IMR-90 (cell line): Measurements from ENCODE around the gene MAP4. TPM values are rescaled to one million over a fixed set of nuclear protein-coding genes. Genes with fewer than 3 reads are reported as not detected.

ENCODE experiments used
- ATAC-seq: fragments of 200-7000 bp; cut with Tn5 transposase; 2 replicates; pipeline ENCODE4 v1.9.1; 2020; ENCODE audit warnings: low read depth, mild to moderate bottlenecking, moderate library complexity
- BruUV-seq: library from RNA; stranded (reverse); fragments of 400-500 nt; replicated peaks from 2 replicates; lab custom pipeline; 2021; lab: Mats Ljungman, UMichigan
- CTCF ChIA-PET: fragments of 300-600 bp; formaldehyde crosslinking; extraction: SDS; loops from one replicate; lab custom pipeline; 2021; ENCODE audit warnings: antibody characterized with exemption; lab: Yijun Ruan, JAX
- POLR2A ChIA-PET: fragments of 300-600 bp; sonication (Branson Sonifier 250); formaldehyde crosslinking; loops from one replicate; lab custom pipeline; 2022; ENCODE audit warnings: antibody characterized with exemption; ENCODE audit not compliant: unreplicated experiment; lab: Charles Lee
- DNase-seq: peaks from one replicate; pipeline ENCODE4 v3.0.0; 2013
- H2AFZ ChIP-seq: replicated peaks from 2 replicates; pipeline ENCODE3; 2013; ENCODE audit warnings: low read length, mild to moderate bottlenecking; ENCODE audit not compliant: poor library complexity
- H2AK5ac ChIP-seq: 2 replicates; pipeline ENCODE4 v1.6.1; 2013; ENCODE audit warnings: low read depth, low read length, inconsistent platforms
- H2AK9ac ChIP-seq: replicated peaks from 2 replicates; pipeline ENCODE3; 2013; ENCODE audit warnings: mild to moderate bottlenecking, low read depth, low read length, moderate library complexity; ENCODE audit not compliant: poor library complexity
- H2BK120ac ChIP-seq: 2 replicates; pipeline ENCODE4 v1.6.1; 2013; ENCODE audit warnings: low read depth, low read length, inconsistent platforms
- H2BK15ac ChIP-seq: 3 replicates; pipeline ENCODE4 v1.6.1; 2013; ENCODE audit warnings: low read depth, low read length, inconsistent platforms
- H2BK20ac ChIP-seq: 2 replicates; pipeline ENCODE4 v1.6.1; 2013; ENCODE audit warnings: low read depth, mild to moderate bottlenecking, inconsistent platforms, low read length, moderate library complexity
- H2BK5ac ChIP-seq: 2 replicates; pipeline ENCODE4 v1.6.1; 2013; ENCODE audit warnings: mild to moderate bottlenecking, low read depth, low read length, inconsistent platforms; ENCODE audit not compliant: poor library complexity, severe bottlenecking
- H3K14ac ChIP-seq: replicated peaks from 2 replicates; pipeline ENCODE4 v1.6.1; 2013; ENCODE audit warnings: low read depth, low read length, inconsistent platforms
- H3K18ac ChIP-seq: 2 replicates; pipeline ENCODE4 v1.6.1; 2013; ENCODE audit warnings: low read depth, low read length, control low read depth
- H3K23ac ChIP-seq: 2 replicates; pipeline ENCODE4 v1.6.1; 2013; ENCODE audit warnings: low read depth, low read length, inconsistent platforms
- H3K27ac ChIP-seq: 2 replicates; pipeline ENCODE4 v1.5.1; 2013; ENCODE audit warnings: mild to moderate bottlenecking, control low read depth, low read length; ENCODE audit not compliant: insufficient read depth
- H3K27me3 ChIP-seq: 2 replicates; pipeline ENCODE4 v1.6.1; 2013; ENCODE audit warnings: low read length; ENCODE audit not compliant: control insufficient read depth, insufficient read depth
- H3K36me3 ChIP-seq: 2 replicates; pipeline ENCODE4 v1.6.1; 2013; ENCODE audit warnings: low read length, mixed read lengths; ENCODE audit not compliant: control insufficient read depth, insufficient read depth
- H3K4ac ChIP-seq: 2 replicates; pipeline ENCODE4 v1.6.1; 2013; ENCODE audit warnings: low read depth, low read length, inconsistent platforms
- H3K4me1 ChIP-seq: 2 replicates; pipeline ENCODE4 v1.6.1; 2013; ENCODE audit warnings: low read length, mixed read lengths; ENCODE audit not compliant: control insufficient read depth, insufficient read depth
- H3K4me2 ChIP-seq: 2 replicates; pipeline ENCODE4 v1.6.1; 2013; ENCODE audit warnings: low read depth, mild to moderate bottlenecking, control low read depth, low read length, moderate library complexity
- H3K4me3 ChIP-seq: 2 replicates; pipeline ENCODE4 v1.5.1; 2013; ENCODE audit warnings: low read depth, mild to moderate bottlenecking, control low read depth, low read length, moderate library complexity; ENCODE audit not compliant: insufficient read depth
- H3K56ac ChIP-seq: 2 replicates; pipeline ENCODE4 v1.6.1; 2013; ENCODE audit warnings: low read length, inconsistent platforms; ENCODE audit not compliant: insufficient read depth; ENCODE audit errors: extremely low read depth
- H3K79me1 ChIP-seq, 2 experiments: 2 replicates each; pipeline ENCODE4 v1.6.1; 2013; ENCODE audit warnings: low read length in 2 of 2, inconsistent platforms in 1 of 2, low read depth in 1 of 2
- H3K9ac ChIP-seq: 2 replicates; pipeline ENCODE4 v1.6.1; 2013; ENCODE audit warnings: low read depth, low read length, control low read depth
- H3K9me1 ChIP-seq: 2 replicates; pipeline ENCODE4 v1.6.1; 2013; ENCODE audit warnings: low read length, inconsistent platforms; ENCODE audit not compliant: insufficient read depth
- H3K9me3 ChIP-seq: 2 replicates; pipeline ENCODE4 v1.6.1; 2013; ENCODE audit warnings: low read length; ENCODE audit not compliant: control insufficient read depth, insufficient read depth
- H4K20me1 ChIP-seq: 2 replicates; pipeline ENCODE4 v1.6.1; 2013; ENCODE audit warnings: low read length, inconsistent platforms; ENCODE audit not compliant: insufficient read depth
- H4K5ac ChIP-seq: 2 replicates; pipeline ENCODE4 v1.6.1; 2013; ENCODE audit warnings: mild to moderate bottlenecking, low read depth, low read length, control low read depth
- H4K8ac ChIP-seq, 2 experiments: 2 replicates each; pipeline ENCODE4 v1.6.1; 2013; ENCODE audit warnings: low read depth in 2 of 2, low read length in 2 of 2, control low read depth in 1 of 2, inconsistent platforms in 1 of 2
- H4K91ac ChIP-seq: 2 replicates; pipeline ENCODE4 v1.6.1; 2013; ENCODE audit warnings: low read depth, low read length, inconsistent platforms; ENCODE audit not compliant: insufficient read depth
- CEBPB ChIP-seq: IDR thresholded peaks from 2 replicates; pipeline ENCODE4 v1.6.1; 2012; ENCODE audit warnings: low read depth, low read length, improper control_type of control experiment
- FOS ChIP-seq: fragments of 150-350 bp; IDR thresholded peaks from 2 replicates; pipeline ENCODE4 v1.6.1; 2016; ENCODE audit warnings: low read depth, low read length
- MAFK ChIP-seq: IDR thresholded peaks from 2 replicates; pipeline ENCODE4 v1.6.1; 2012; ENCODE audit warnings: low read depth, low read length, improper control_type of control experiment
- MAZ ChIP-seq: IDR thresholded peaks from 2 replicates; pipeline ENCODE4 v1.6.1; 2012; ENCODE audit warnings: low read depth, mild to moderate bottlenecking, low read length, improper control_type of control experiment, moderate library complexity, borderline replicate concordance
- NFE2L2 ChIP-seq: fragments of 150-350 bp; IDR thresholded peaks from 2 replicates; pipeline ENCODE4 v1.6.1; 2016; ENCODE audit warnings: low read depth, mild to moderate bottlenecking, low read length
- RAD21 ChIP-seq: IDR thresholded peaks from 2 replicates; pipeline ENCODE4 v1.6.1; 2012; ENCODE audit warnings: low read length, improper control_type of control experiment
- RCOR1 ChIP-seq: IDR thresholded peaks from 2 replicates; pipeline ENCODE4 v1.6.1; 2012; ENCODE audit warnings: mild to moderate bottlenecking, low read length, improper control_type of control experiment; ENCODE audit not compliant: insufficient replicate concordance
- RFX5 ChIP-seq: IDR thresholded peaks from 2 replicates; pipeline ENCODE4 v1.8.0; 2012; ENCODE audit warnings: low read depth, mild to moderate bottlenecking, low read length, moderate library complexity
- SMC3 ChIP-seq: fragments of 150-350 bp; IDR thresholded peaks from 2 replicates; pipeline ENCODE4 v1.6.1; 2016; ENCODE audit warnings: low read depth, mild to moderate bottlenecking, antibody characterized with exemption, low read length, moderate library complexity
- WGBS, 2 experiments: methylation state at CpG; one replicate each; pipeline versions ENCODE4 v1.1.5 to v1.1.7; 2013; ENCODE audit warnings: missing lambda C conversion rate in 2 of 2; ENCODE audit not compliant: insufficient read length in 1 of 2; ENCODE audit errors: extremely low coverage in 2 of 2; 5-methylcytosine and 5-hydroxymethylcytosine counted together
- dilution Hi-C: fragments of 300-500 bp; cut with HindIII; formaldehyde crosslinking; loops from one replicate; pipeline ENCODE4 v1.14.3; 2018; ENCODE audit warnings: low sequenced_read_pairs; ENCODE audit not compliant: unreplicated experiment
- in situ Hi-C: fragments of 300-500 bp; cut with MboI; formaldehyde crosslinking; loops from 3 replicates; pipeline ENCODE4 v1.14.3; 2019; ENCODE audit warnings: low sequenced_read_pairs, inconsistent platforms, mixed read lengths
- intact Hi-C: fragments of 100-400 bp; cut with micrococcal nuclease; formaldehyde crosslinking; loops from 2 replicates; pipeline ENCODE4 v1.10.0; 2022
- polyA plus RNA-seq, 3 experiments: library from polyadenylated mRNA; depleted of rRNA; stranded (reverse); fragments of >200 nt; gene quantifications; 2 replicates each; pipeline ENCODE4 v1.2.3, GENCODE V29; 2012; ENCODE audit warnings: low replicate concordance in 1 of 3
- total RNA-seq: library from RNA; depleted of rRNA; stranded (reverse); fragments of >200 nt; gene quantifications from 2 replicates; pipeline ENCODE4 v1.2.3, GENCODE V29; 2012
- TF ChIP-seq, protein P1 (sequence below): fragments of 150-350 bp; IDR thresholded peaks from 2 replicates; pipeline ENCODE4 v1.6.1; 2016; ENCODE audit warnings: low read depth, mild to moderate bottlenecking, low read length, moderate library complexity, borderline replicate concordance
- TF ChIP-seq, protein P2 (sequence below): fragments of 150-350 bp; IDR thresholded peaks from 2 replicates; pipeline ENCODE4 v1.6.1; 2017; ENCODE audit warnings: mild to moderate bottlenecking, antibody characterized with exemption, low read length, low read depth

Gene MAP4
- total and polyA plus RNA-seq, 2 of the 4 experiments (the other 2 are of a cell fraction) = 87.8 to 216 TPM

DNA sequence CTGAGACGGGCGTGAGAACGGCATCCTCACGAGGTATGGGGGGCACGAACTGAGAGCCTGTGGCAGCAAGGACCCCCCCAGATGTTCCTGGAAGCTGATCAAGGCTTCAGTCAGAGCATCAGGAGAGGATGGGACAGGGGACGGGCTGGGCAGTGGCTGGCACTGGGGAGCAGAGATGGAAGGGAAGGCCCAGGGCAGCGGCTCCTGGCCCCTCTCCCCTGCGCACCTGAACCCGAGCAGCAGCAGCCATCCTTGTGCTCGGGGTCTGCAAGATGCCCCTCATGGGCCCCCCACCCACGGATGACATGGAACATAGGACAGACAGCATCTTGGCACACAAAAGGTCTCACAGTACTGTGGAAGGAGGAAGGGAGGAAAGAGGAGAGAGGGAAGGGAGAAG is 161.9 kb downstream of the MAP4 start:
- Histone ChIP-seq H3K14ac (no peak overlapping the region), H3K4me2 (no peak overlapping the region), H4K20me1 (peaks cover 26% of the 10 kb centered on the region), H2BK15ac (no peak overlapping the region), H3K4me1 (peaks cover 2% of the 10 kb centered on the region; the same call in 1 of the 2 replicates), H4K91ac (no peak overlapping the region), H2BK120ac (no peak overlapping the region), H3K9me3 (no peaks in the 10 kb centered on the region), H2BK20ac (no peak overlapping the region), H3K4me3 (no peak overlapping the region), H2AK9ac (peak overlapping the region; percentile 79), H2BK5ac (no peak overlapping the region), H3K23ac (no peak overlapping the region), H3K27me3 (no peaks in the 10 kb centered on the region), H3K4ac (no peak overlapping the region), H3K27ac (no peak overlapping the region), H3K9me1 (0 out of 2 replicates have a peak, but pooled peaks cover 5% of the 10 kb centered on the region), H2AFZ (no peak overlapping the region), H3K18ac (no peak overlapping the region), H4K8ac (no peak overlapping the region), H4K5ac (no peak overlapping the region), H3K9ac (no peak overlapping the region), H3K36me3 (peaks cover 82% of the 10 kb centered on the region), H3K56ac (no peak overlapping the region), H2AK5ac (no peak overlapping the region), H3K79me1 (peaks cover 7 to 20% of the 10 kb centered on the region in 2 experiments; a peak in 3 of 4 replicates)
- in situ Hi-C loops (no loop called here), intact Hi-C loops (loop anchor here (5.0 kb wide), 1 partner anchor 303 kb away; no protein-coding TSS in a partner anchor), dilution Hi-C loops (no loop called here)
- ChIA-PET POLR2A (no interaction called here), CTCF (no interaction called here)
- 90% methylated on average over 4 of the region's 11 CpGs; no CpG with 5 or more reads in 1 of the 2 experiments for WGBS, 2 experiments
- no TSS peak for BruUV-seq
- DNase-seq (no peak), ATAC-seq (no peak)
- TF ChIP-seq CEBPB = no peak
- TF ChIP-seq, protein P1, sequence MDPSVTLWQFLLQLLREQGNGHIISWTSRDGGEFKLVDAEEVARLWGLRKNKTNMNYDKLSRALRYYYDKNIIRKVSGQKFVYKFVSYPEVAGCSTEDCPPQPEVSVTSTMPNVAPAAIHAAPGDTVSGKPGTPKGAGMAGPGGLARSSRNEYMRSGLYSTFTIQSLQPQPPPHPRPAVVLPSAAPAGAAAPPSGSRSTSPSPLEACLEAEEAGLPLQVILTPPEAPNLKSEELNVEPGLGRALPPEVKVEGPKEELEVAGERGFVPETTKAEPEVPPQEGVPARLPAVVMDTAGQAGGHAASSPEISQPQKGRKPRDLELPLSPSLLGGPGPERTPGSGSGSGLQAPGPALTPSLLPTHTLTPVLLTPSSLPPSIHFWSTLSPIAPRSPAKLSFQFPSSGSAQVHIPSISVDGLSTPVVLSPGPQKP = no peak
- TF ChIP-seq RFX5 = no peak
- TF ChIP-seq MAFK = no peak
- no peak for TF ChIP-seq FOS
- TF ChIP-seq, protein P2, sequence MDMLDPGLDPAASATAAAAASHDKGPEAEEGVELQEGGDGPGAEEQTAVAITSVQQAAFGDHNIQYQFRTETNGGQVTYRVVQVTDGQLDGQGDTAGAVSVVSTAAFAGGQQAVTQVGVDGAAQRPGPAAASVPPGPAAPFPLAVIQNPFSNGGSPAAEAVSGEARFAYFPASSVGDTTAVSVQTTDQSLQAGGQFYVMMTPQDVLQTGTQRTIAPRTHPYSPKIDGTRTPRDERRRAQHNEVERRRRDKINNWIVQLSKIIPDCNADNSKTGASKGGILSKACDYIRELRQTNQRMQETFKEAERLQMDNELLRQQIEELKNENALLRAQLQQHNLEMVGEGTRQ = no peak
- no peak for TF ChIP-seq MAZ
- no peak for TF ChIP-seq RCOR1
- no peak for TF ChIP-seq RAD21
- TF ChIP-seq SMC3 = no peak
- no peak for TF ChIP-seq NFE2L2
